ENCODE results near the gene GOPC.

Gene GOPC

DNA sequence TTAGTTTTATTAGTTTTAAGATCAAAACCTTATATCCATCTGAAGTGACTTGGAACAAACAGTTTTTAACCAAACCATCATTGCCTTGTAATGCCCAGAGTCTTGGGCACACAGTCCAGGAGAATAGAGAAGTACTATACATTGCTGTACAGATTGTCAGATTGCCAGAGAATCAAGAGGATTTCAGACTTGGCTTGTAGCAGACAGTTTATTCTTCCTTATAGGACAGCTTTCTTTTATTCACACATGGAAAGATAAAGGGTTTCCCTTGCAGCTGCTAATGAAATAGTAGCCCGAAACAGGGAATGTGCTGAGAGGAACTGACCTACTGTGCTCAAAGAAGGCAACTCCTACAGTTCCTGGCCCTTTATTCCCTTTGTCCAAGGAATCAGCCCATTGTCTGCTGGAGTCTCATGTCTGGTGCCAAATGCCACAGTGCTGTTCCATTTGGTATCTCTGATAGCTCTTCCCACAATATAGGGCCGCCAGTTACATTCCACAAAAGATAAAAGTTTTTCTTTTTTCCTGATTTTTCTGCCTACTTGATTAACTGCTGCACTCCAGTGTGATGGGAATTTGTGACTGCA is 89.2 kb downstream of the GOPC start:
- no peak overlapping the region for H3K27ac Mint-ChIP-seq
- H3K4me3 Mint-ChIP-seq: no peak overlapping the region
- H3K4me1 Mint-ChIP-seq (ENCODE audit: low read depth in 2 of 2): peaks cover 0 to 4% of the 10 kb centered on the region in 2 donors
- ATAC-seq (replicated peaks) (no peak), DNase-seq (no peak)
- H3K9me3 Mint-ChIP-seq: no peaks in the 10 kb centered on the region
- H3K36me3 Mint-ChIP-seq (ENCODE audit: insufficient read depth): no peaks in the 10 kb centered on the region
- peaks cover 0 to 6% of the 10 kb centered on the region in 2 donors for H3K27me3 Mint-ChIP-seq

- no peak overlapping the region for H3K27ac Mint-ChIP-seq
- ATAC-seq (replicated peaks): no peak
- no peaks in the 10 kb centered on the region for H3K9me3 Mint-ChIP-seq
- H3K27me3 Mint-ChIP-seq: peaks cover 0 to 6% of the 10 kb centered on the region in 2 donors
- H3K36me3 Mint-ChIP-seq (ENCODE audit: insufficient read depth): no peaks in the 10 kb centered on the region
- peaks cover 0 to 3% of the 10 kb centered on the region in 2 donors for H3K4me1 Mint-ChIP-seq (ENCODE audit: low read depth in 2 of 2)
- no peak for DNase-seq
- H3K4me3 Mint-ChIP-seq: no peak overlapping the region
These were observed 90.1 kb downstream of the GOPC start for GRCh38 chr6:117512056-117512828.

All from effector memory CD8-positive, alpha-beta T cell (primary cell).